OCI-LY7 (cell line): ENCODE data around the gene GMDS.

Experiments
- CTCF ChIP-seq: fragments of 200-600 bp; sonication (generic); conservative IDR thresholded peaks from 2 replicates; pipeline ENCODE4 v1.5.1; 2014; ENCODE audit warnings: mild to moderate bottlenecking, antibody characterized with exemption, low read length, moderate library complexity, mixed read lengths
- EZH2phosphoT487 ChIP-seq: fragments of 200-600 bp; sonication (generic); IDR thresholded peaks from 2 replicates; pipeline ENCODE4 v1.6.1; 2018; ENCODE audit warnings: low read depth, borderline replicate concordance, mild to moderate bottlenecking, mixed run types, antibody characterized with exemption, low read length, moderate library complexity, mixed read lengths

- TF ChIP-seq CTCF, result no peak
- TF ChIP-seq EZH2phosphoT487, result no peak
Measured at GRCh38 chr6:1704711-1705110, 540.7 kb downstream of the GMDS start.
